RWPE2 (cell line): ENCODE results near the gene STRIP1.

Experiments used
- ATAC-seq: fragments of 200-7000 bp; cut with Tn5 transposase; 3 replicates; pipeline ENCODE4 v1.9.1; 2021; ENCODE audit warnings: low read depth
- DNase-seq: peaks from one replicate; pipeline ENCODE4 v3.0.0-alpha.2; 2020; ENCODE audit warnings: low spot score
- H3K27ac ChIP-seq: fragments of 450-650 bp; 2 replicates; pipeline ENCODE4 v1.5.1; 2017; ENCODE audit warnings: mild to moderate bottlenecking; ENCODE audit not compliant: poor library complexity, severe bottlenecking
- H3K27me3 ChIP-seq: fragments of 250-450 bp; sonication (Bioruptor Pico); 2 replicates; pipeline ENCODE4 v1.5.1; 2021; ENCODE audit warnings: mild to moderate bottlenecking, moderate library complexity; ENCODE audit not compliant: insufficient read depth, poor library complexity, severe bottlenecking
- H3K36me3 ChIP-seq: fragments of 250-450 bp; sonication (Bioruptor Pico); 2 replicates; pipeline ENCODE4 v1.5.1; 2020; ENCODE audit warnings: low read depth, mild to moderate bottlenecking, moderate library complexity
- H3K4me1 ChIP-seq: fragments of 250-450 bp; sonication (Bioruptor Pico); 2 replicates; pipeline ENCODE4 v1.5.1; 2021; ENCODE audit warnings: mild to moderate bottlenecking, moderate library complexity; ENCODE audit not compliant: insufficient read depth, poor library complexity, severe bottlenecking
- H3K4me3 ChIP-seq: fragments of 250-450 bp; sonication (Bioruptor Pico); 2 replicates; pipeline ENCODE4 v1.5.1; 2021; ENCODE audit warnings: mild to moderate bottlenecking, moderate library complexity; ENCODE audit not compliant: severe bottlenecking
- H3K9me3 ChIP-seq: fragments of 250-450 bp; sonication (Bioruptor Pico); 2 replicates; pipeline ENCODE4 v1.5.1; 2021; ENCODE audit warnings: mild to moderate bottlenecking, moderate library complexity; ENCODE audit not compliant: severe bottlenecking
- CTCF ChIP-seq: fragments of 450-650 bp; IDR thresholded peaks from one replicate; pipeline ENCODE4 v1.5.1; 2017; ENCODE audit warnings: mild to moderate bottlenecking, moderate library complexity; ENCODE audit not compliant: poor library complexity, severe bottlenecking

Gene STRIP1

GRCh38 chr1:110089561-110090275 is 55.3 kb downstream of the STRIP1 start:
- Histone ChIP-seq H3K27me3 (peaks cover 28% of the 10 kb centered on the region), H3K9me3 (no peaks in the 10 kb centered on the region), H3K4me3 (no peak overlapping the region), H3K27ac (no peak overlapping the region), H3K4me1 (no peaks in the 10 kb centered on the region), H3K36me3 (no peaks in the 10 kb centered on the region)
- ATAC-seq = no peak
- TF ChIP-seq CTCF = no peak
- no peak for DNase-seq

- ATAC-seq = no peak
- H3K27ac ChIP-seq = no peak overlapping the region
- H3K27me3 ChIP-seq = peaks cover 11% of the 10 kb centered on the region
- H3K4me3 ChIP-seq = no peak overlapping the region
- no peaks in the 10 kb centered on the region for H3K36me3 ChIP-seq
- TF ChIP-seq CTCF = no peak
- no peaks in the 10 kb centered on the region for H3K9me3 ChIP-seq
- H3K4me1 ChIP-seq = no peaks in the 10 kb centered on the region
- DNase-seq = no peak
Measured at GRCh38 chr1:110091381-110091780, 57.0 kb downstream of the STRIP1 start.

GRCh38 chr1:110091791-110092190 is 57.4 kb downstream of the STRIP1 start:
- Histone ChIP-seq H3K9me3 (no peaks in the 10 kb centered on the region), H3K4me3 (no peak overlapping the region), H3K27me3 (peaks cover 7% of the 10 kb centered on the region), H3K36me3 (no peaks in the 10 kb centered on the region), H3K27ac (no peak overlapping the region), H3K4me1 (no peaks in the 10 kb centered on the region)
- DNase-seq (no peak), ATAC-seq (no peak)
- TF ChIP-seq CTCF = no peak

GRCh38 chr1:110092991-110093390 is 58.6 kb downstream of the STRIP1 start:
- no peak overlapping the region for H3K4me3 ChIP-seq
- TF ChIP-seq CTCF = no peak
- no peak overlapping the region for H3K27ac ChIP-seq
- DNase-seq = no peak
- no peak for ATAC-seq
- H3K36me3 ChIP-seq = no peaks in the 10 kb centered on the region
- no peaks in the 10 kb centered on the region for H3K9me3 ChIP-seq
- no peaks in the 10 kb centered on the region for H3K4me1 ChIP-seq
- H3K27me3 ChIP-seq = peaks cover under 1% of the 10 kb centered on the region

- no peak overlapping the region for H3K4me3 ChIP-seq
- H3K27ac ChIP-seq = no peak overlapping the region
- DNase-seq (no peak), ATAC-seq (no peak)
- no peak for TF ChIP-seq CTCF
- no peaks in the 10 kb centered on the region for H3K27me3 ChIP-seq
- no peaks in the 10 kb centered on the region for H3K9me3 ChIP-seq
- H3K4me1 ChIP-seq = no peaks in the 10 kb centered on the region
- no peaks in the 10 kb centered on the region for H3K36me3 ChIP-seq
Measured at GRCh38 chr1:110094931-110095654, 60.7 kb downstream of the STRIP1 start.
